GM08714 (cell line): Measurements from ENCODE around the gene DLG2.
"Not testable (repeated sequence)": the region's sequence is repeated elsewhere in the genome, so short reads cannot be mapped to it uniquely, and the experiment has no call there.

Source experiments
- H3K4me3 ChIP-seq: fragments of 200-500 bp; sonication (Bioruptor generic); 2 replicates; pipeline ENCODE4 v1.5.1; 2014; ENCODE audit warnings: mild to moderate bottlenecking, low read length, inconsistent platforms
- ZNF274 ChIP-seq: IDR thresholded peaks from 2 replicates; pipeline ENCODE4 v1.6.1; 2012; ENCODE audit warnings: mild to moderate bottlenecking, low read depth, low read length

DLG2 gene

DNA sequence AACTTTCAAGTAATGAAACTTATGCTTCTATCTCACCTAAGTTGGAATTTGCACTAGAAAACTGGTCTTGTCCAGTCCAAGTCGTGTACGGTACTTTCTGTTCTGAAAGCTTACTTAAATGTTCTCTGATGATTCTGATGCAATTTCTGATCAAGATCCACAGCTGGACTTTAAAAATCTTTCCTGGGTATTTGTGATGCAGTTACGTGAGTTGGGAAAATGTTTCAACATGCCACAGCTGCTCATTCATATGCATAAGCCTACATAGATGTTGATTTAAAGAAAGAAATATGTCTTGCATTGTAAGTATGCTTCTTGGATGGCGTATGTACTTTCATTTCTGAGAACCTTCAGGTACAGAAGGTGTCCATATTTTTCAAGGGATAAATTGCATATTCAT is 1847.3 kb downstream of the DLG2 start:
- TF ChIP-seq ZNF274, result no peak
- H3K4me3 ChIP-seq, result no peak overlapping the region

DNA sequence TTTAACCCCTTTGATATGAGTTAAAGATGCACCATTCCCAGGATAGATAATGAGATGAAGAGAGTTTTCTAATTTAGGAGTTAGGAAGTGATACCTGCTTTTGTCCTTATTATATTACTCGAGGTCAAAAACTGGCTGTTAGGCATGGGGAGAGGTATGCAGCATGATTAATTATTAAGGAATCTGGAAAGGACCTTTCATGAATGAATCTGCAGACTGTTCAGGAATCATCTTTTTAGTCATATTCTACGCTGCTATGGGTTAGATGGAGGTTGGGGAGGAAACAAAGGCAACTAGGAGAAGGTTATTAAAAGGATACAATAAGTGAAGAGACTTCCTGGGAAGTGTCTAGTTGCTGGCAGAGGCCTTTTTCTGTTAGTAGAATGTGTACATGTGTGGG is 1848.5 kb downstream of the DLG2 start:
- no peak overlapping the region for H3K4me3 ChIP-seq
- no peak for TF ChIP-seq ZNF274

DNA sequence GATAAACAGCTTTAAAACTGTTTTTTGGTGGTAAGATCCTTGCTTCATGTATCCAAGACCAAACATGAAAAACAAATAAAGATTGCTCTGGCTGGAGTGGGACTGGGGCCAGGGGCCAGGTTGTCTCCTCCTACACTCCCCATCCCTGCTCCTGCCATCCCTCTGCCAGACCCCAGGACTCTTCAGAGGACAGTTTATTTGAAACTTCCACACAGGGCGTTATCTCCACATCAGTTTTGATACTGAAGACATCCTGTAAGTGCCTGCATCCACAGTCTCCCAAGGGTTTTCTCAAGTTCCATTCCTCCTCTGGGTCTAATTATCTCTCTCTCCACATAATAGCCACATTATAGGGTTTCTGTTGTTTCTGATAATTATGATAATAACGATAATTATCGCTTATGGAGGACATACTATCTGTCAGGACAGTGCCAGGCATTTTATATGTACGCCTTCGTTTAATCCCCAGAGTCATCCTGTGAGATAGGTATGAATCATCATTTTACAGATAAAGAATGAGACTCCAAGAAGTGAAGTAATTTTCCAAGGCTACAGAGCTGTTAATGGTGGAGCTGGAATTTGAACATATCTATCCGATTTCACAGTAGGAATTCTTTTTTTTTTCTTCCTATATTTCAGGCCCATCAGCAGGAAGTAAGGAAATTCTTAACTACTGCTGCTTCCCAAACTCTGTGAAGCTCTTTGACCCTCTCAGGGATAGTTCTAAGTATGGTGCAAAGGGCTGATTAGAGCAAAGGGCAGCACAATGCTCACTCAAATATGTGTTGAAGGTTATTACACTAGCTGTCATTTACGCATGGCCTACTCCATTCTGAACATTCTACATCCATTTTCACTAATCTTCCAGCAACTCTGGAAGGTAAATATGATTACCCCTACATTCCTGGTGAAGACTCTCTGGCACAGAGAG is 1852.9 kb downstream of the DLG2 start:
- no peak overlapping the region for H3K4me3 ChIP-seq
- TF ChIP-seq ZNF274, result no peak

DNA sequence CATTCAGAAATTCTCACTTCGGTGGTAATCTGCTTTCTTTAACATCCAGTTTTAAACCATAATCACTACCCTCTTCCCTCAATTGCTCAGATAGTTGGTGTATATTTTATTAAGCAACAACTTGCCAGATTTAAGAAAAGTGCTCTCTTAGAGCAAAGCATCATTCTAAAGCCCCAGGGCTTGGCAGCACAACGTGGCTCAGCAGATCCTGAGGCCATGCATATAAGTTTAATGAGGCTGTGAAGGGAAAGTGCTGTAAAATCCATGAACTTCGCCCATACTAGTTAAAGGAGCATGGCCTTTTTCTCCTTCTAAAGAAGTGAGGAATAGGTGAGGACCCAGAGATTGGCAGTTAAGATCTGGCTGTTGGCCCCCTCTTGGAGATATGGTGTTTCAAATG is 1858.7 kb downstream of the DLG2 start:
- TF ChIP-seq ZNF274, result no peak
- no peak overlapping the region for H3K4me3 ChIP-seq

DNA sequence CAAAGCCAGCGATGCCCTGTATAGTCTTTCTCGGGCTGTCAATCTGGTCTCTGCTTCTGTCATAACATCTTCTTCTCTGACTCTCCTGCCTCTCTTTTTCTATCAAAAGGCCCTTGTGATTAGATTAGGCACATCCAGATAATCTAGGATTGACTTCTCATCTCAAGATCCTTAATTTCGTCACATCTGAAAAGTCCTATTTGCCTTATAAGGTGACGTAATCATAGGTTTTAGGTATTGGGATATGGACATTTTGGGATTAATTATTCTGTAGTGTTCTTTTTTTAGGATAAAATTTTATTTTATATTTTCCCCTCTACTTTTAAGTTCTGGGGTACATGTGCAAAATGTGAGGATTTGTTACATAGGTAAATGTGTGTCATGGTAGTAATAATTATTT is 1860.2 kb downstream of the DLG2 start:
- no peak overlapping the region for H3K4me3 ChIP-seq
- TF ChIP-seq ZNF274, result no peak

DNA sequence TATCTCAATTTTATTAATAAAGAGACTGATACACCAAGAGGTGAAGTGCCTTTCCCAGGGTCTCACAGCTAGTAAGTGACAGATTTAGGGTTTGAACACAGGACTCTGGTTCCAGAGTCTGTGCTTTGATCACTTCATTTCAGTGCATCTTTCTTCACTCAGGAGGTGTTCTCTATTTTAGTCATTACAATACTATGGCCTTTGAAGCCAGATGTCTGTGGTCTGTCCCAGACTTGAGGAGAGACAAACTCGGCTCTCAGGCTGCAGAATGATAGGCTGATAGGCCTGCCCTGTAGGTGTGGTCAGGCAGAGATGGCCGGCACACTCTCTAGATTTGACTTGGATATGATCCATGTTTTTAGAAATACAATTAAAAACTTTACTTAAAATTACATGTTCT is 1862.5 kb downstream of the DLG2 start:
- no peak overlapping the region for H3K4me3 ChIP-seq
- no peak for TF ChIP-seq ZNF274

DNA sequence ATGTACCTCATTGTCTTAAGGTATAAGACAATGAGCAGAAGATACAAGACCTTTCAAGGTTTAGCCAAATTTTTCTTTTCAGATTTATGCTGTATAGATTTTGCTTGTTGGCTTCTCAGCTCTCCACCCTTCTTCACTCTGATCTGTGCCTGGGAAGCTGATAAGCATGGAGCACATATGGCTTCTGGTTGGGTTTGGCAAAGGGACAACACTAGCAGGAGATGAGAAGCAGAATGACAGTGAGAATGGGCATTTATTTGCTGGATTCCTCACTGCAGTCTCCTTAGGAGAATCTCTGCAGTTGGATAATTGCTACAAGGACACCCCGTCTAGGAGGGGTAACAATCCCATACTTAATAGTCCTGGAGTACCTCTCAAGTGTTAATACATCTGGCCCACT is 1866.2 kb downstream of the DLG2 start:
- no peak for TF ChIP-seq ZNF274

DNA sequence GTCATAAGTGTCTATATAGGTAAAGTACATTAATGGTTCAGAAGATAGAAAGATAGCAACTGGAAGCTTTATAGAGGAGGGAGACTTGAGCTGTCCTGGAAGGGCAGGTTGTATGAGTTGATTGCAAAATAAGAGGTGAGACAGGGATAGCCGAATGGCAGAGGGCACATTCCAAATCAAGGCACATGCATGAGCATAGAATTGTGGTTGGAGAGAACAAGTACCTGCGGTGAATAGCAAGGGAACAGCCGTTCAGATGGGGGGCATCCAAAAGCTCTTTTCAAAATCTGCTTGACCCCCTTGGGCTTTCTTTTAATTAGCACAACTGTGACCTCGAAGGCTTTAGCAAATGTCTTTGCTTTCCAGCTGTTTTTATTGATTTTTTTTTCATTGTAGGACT is 1868.0 kb downstream of the DLG2 start:
- no peak overlapping the region for H3K4me3 ChIP-seq
- no peak for TF ChIP-seq ZNF274

More for the DNA sequence above, 1866.2 kb downstream of the DLG2 start:
- H3K4me3 ChIP-seq, result no peak overlapping the region

DNA sequence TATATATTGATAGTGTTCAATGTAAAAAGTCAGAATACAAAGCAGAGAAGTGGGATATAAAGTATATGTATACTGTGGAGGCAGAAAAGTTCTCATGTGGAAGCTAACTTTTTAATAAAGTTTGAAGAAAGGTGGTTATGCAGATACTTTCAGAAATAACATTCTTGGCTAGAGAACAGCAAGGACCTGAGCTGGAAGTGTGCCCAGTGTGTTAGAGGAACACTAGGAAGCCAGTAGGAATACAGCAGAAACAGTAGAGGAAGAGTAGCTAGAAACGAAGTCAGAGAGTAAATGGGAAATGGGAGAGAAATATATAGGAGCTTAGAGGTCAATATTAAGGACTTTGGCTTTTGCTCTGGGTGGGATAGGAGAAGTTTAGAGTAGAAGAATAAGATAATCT is 1876.1 kb downstream of the DLG2 start:
- no peak overlapping the region for H3K4me3 ChIP-seq
- TF ChIP-seq ZNF274, result no peak

DNA sequence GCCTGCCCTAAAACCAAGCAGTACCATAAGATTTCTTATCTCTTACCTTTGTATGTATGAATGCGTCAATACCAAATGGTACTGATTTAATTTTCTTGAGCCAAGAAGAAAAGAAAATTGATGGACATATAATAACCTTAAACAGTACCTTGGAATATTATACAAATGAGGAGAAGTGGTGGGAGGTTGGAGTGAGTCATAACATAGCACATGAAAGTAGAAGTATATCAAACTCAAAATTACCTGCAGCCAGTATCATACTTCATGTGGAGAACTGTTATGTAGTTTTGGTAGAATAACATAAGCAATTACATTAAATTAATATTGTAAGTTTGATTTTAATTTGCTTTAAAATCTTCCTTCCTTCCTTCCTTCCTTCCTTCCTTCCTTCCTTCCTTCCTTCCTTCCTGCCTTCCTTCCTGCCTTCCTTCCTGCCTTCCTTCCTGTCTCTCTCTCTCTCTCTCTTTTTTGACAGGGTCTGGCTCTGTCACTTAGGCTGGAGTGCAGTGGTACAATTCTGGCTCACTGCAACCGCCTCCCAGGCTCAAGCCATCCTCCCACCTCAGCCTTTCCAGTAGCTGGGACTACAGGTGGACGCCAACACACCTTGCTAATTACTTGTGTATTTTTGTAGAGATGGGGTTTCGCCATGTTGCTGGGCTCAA is 1880.1 kb downstream of the DLG2 start:
- no peak overlapping the region for H3K4me3 ChIP-seq
- no peak for TF ChIP-seq ZNF274

DNA sequence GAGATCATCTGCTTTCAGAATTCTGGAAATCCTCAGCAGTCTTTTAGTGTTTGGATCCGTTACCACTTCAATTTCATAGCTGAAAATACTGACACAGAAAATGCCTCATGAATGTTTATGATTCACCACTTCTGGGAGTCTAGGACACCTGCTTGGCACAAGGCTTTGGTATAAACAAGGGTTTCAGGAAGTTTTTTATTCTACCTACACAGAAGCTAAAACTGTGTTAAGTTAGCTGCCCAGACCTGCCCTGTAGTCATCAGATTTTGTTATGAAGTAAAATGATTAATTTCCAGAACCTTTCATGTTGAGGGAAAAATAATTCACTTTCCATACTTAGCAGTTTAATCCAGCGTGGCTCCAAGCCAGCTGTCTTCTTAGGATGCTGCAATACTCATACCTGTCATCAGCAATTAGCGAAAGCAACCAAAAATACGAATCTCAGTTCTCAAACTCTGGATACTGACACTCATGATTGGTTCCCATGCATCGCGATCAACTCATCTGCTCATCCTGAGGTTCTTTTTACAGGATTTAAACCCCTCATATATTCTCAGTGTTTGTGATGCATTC is 1882.4 kb downstream of the DLG2 start:
- TF ChIP-seq ZNF274, result no peak
- no peak overlapping the region for H3K4me3 ChIP-seq

DNA sequence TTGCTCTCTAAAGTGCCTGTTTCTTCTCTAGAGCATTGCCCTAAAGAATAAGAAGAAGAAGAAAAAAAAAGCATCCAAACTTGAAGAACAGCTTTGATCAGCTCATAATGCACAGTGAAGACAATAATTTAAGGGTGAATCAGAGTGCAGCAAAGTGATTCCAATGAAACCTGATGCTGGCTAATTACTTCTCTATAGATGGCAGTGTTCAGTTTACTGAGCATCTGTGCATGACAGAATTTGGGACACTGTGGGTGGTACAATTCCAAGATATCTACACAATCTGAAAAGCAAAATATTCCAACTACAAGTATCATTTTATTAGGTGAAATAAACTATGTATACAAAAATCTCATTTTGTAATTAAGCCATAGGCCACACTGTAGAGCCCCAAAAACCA is 1890.5 kb downstream of the DLG2 start:
- TF ChIP-seq ZNF274, result no peak
- no peak overlapping the region for H3K4me3 ChIP-seq

DNA sequence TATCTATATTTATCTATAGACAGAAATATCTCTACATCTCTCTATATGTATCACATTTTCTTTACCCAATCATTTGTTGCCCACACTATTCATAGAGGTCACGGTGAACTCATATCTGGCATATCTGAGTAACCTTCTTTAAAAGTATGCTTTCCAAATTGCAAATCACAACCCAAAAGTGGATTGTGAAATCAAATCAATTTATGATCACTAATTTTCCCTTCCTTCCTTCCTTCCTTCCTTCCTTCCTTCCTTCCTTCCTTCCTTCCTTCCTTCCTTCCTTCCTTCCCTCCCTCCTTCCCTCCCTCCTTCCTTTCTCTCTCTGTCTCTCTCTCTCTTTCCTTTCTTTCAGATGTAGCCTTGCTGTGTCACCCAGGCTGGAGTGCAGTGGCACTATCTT is 1893.0 kb downstream of the DLG2 start:
- no peak overlapping the region for H3K4me3 ChIP-seq
- TF ChIP-seq ZNF274, result no peak

DNA sequence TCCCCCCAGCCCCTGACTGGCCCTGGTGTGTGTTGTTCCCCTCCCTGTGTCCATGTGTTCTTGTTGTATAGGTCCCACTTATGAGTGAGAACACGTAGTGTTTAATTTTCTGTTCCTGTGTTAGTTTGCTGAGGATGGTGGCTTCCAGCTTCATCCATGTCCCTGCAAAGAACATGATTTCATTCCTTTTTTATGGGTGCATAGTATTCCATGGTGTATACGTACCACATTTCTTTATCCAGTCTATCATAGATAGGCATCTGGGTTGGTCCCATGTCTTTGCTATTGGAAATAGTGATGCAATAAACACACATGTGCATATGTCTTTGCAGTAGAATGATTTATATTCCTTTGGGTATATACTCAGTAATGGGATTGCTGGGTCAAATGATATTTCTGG is 1895.9 kb downstream of the DLG2 start:
- H3K4me3 ChIP-seq, result not testable (repeated sequence)

DNA sequence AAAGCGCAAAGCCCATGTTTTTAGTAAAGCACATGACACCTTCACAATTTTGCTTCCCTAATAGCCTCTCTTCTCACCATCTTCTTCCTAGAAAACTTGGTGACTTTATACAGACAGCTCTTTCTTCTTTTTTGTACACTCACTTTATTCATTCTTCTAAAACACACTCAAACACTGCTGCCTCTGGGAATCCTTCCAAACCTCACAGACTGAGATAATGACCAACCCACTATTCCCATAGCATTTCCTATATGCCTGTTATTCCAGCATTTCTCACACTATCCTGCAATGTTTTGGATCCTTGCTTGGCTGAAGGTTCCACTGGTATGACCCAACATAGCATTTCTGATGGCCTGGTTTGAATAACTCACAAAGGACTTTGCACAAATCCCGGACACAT is 1898.9 kb downstream of the DLG2 start:
- no peak overlapping the region for H3K4me3 ChIP-seq
- no peak for TF ChIP-seq ZNF274
